Activated B cell treated with CpG ODN at 0.5 μM for 24 hours (primary cell): ENCODE results near the gene ZNF562. TPM values are rescaled to one million over a fixed set of nuclear protein-coding genes. Genes with fewer than 3 reads are reported as not detected.
A peak's percentile ranks its signal among the peaks of the same experiment; 100 is the strongest.

Source experiments
- ATAC-seq: fragments of 200-7000 bp; cut with Tn5 transposase; one replicate; pipeline ENCODE4 v1.10.0; 2021; ENCODE audit warnings: low read depth, mild to moderate bottlenecking, moderate library complexity
- CTCF ChIA-PET: fragments of 350-600 bp; sonication (Branson Sonifier 250); formaldehyde crosslinking; loops from one replicate; lab custom pipeline; 2021; ENCODE audit warnings: antibody characterized with exemption; lab: Charles Lee
- POLR2A ChIA-PET: fragments of 350-600 bp; sonication (Branson Sonifier 250); formaldehyde crosslinking; loops from one replicate; lab custom pipeline; 2021; ENCODE audit warnings: antibody characterized with exemption; lab: Charles Lee
- DNase-seq: peaks from one replicate; pipeline ENCODE4 v3.0.0; 2022
- H3K27ac Mint-ChIP-seq: one replicate; pipeline ENCODE4 v1.8.0; 2020; ENCODE audit warnings: mixed read lengths
- H3K27me3 Mint-ChIP-seq: one replicate; pipeline ENCODE4 v1.8.0; 2021; ENCODE audit warnings: mixed read lengths
- H3K36me3 Mint-ChIP-seq: one replicate; pipeline ENCODE4 v1.8.0; 2021; ENCODE audit warnings: low read depth, mixed read lengths
- H3K4me1 Mint-ChIP-seq: one replicate; pipeline ENCODE4 v1.8.0; 2021; ENCODE audit warnings: mixed read lengths
- H3K4me3 Mint-ChIP-seq: one replicate; pipeline ENCODE4 v1.8.0; 2020; ENCODE audit warnings: mild to moderate bottlenecking, mixed read lengths
- H3K9me3 Mint-ChIP-seq: one replicate; pipeline ENCODE4 v1.8.0; 2020; ENCODE audit warnings: mixed read lengths
- CTCF ChIP-seq: fragments of 200-600 bp; IDR thresholded peaks from one replicate; pipeline ENCODE4 v1.8.0; 2022; ENCODE audit warnings: antibody characterized with exemption, mild to moderate bottlenecking
- intact Hi-C: fragments of 100-400 bp; cut with micrococcal nuclease; formaldehyde crosslinking; loops from one replicate; pipeline ENCODE4 v1.15.1; 2024
- total RNA-seq: library from RNA; stranded (reverse); gene quantifications from 2 replicates; pipeline ENCODE4 v1.2.3, GENCODE V29; 2022

The ZNF562 gene
- total RNA-seq: 31.6 and 32.2 TPM in 2 replicates

- H3K4me3 Mint-ChIP-seq: peak within 1 kb of the TSS; percentile 99
- DNase-seq: peak; percentile 78
- H3K9me3 Mint-ChIP-seq: peaks cover 14% of the 10 kb centered on the region
- H3K27ac Mint-ChIP-seq: peak within 1 kb of the TSS; percentile 98
- TF ChIP-seq CTCF: no peak
- CTCF ChIA-PET: no interaction called here
- POLR2A ChIA-PET: interaction anchor here (0.6 to 2.0 kb wide), 4 partner anchors 26 to 152 kb away, joined by 3 to 12 read pairs (median 8); partner anchors contain the start of gene ZNF846
- intact Hi-C loops: loop anchor here (1.0 to 2.0 kb wide), 4 partner anchors 54 to 118 kb away; partner anchors contain the start of genes ZNF561 and ZNF846
- H3K4me1 Mint-ChIP-seq: peaks cover 29% of the 10 kb centered on the region
- peak; percentile 91 for ATAC-seq
- peaks cover 44% of the 10 kb centered on the region for H3K36me3 Mint-ChIP-seq
- H3K27me3 Mint-ChIP-seq: no peaks in the 10 kb centered on the region
Observed at GRCh38 chr19:9674663-9675357, at the start of gene ZNF562. TSS of gene ZNF562 (minus strand) at chr19:9675100. CDS start at chr19:9660744, 14,356 bp downstream.

GRCh38 chr19:9724157-9724556 lies 49.3 kb upstream of the ZNF562 start:
- H3K9me3 Mint-ChIP-seq: peaks cover 14% of the 10 kb centered on the region
- no peak for ATAC-seq
- no peak for DNase-seq
- H3K27ac Mint-ChIP-seq: no peak overlapping the region
- peaks cover 7% of the 10 kb centered on the region for H3K36me3 Mint-ChIP-seq
- intact Hi-C loops: no loop called here
- ChIA-PET POLR2A (no interaction called here), CTCF (no interaction called here)
- H3K4me3 Mint-ChIP-seq: no peak overlapping the region
- peaks cover 15% of the 10 kb centered on the region for H3K4me1 Mint-ChIP-seq
- H3K27me3 Mint-ChIP-seq: no peaks in the 10 kb centered on the region
- TF ChIP-seq CTCF: no peak

- ChIA-PET CTCF (no interaction called here), POLR2A (interaction anchor here (1.3 kb wide), 1 partner anchor 47 kb away, joined by 5 read pairs; the partner anchor contains the start of gene ZNF846)
- peak; percentile 21 for ATAC-seq
- peaks cover 7% of the 10 kb centered on the region for H3K36me3 Mint-ChIP-seq
- intact Hi-C loops: no loop called here
- no peak for TF ChIP-seq CTCF
- H3K4me1 Mint-ChIP-seq: peaks cover 15% of the 10 kb centered on the region
- H3K9me3 Mint-ChIP-seq: peaks cover 14% of the 10 kb centered on the region
- H3K4me3 Mint-ChIP-seq: peak overlapping the region; percentile 69
- DNase-seq: no peak
- no peaks in the 10 kb centered on the region for H3K27me3 Mint-ChIP-seq
- H3K27ac Mint-ChIP-seq: peak overlapping the region; percentile 79
Observed at GRCh38 chr19:9721861-9722260, 47.0 kb upstream of the ZNF562 start.

GRCh38 chr19:9720541-9720940 lies 45.6 kb upstream of the ZNF562 start:
- ChIA-PET CTCF (no interaction called here), POLR2A (no interaction called here)
- Mint-ChIP-seq H3K27me3 (no peaks in the 10 kb centered on the region), H3K36me3 (peaks cover 7% of the 10 kb centered on the region), H3K9me3 (peaks cover 14% of the 10 kb centered on the region), H3K4me3 (no peak overlapping the region), H3K27ac (no peak overlapping the region), H3K4me1 (peaks cover 15% of the 10 kb centered on the region)
- DNase-seq (no peak), ATAC-seq (no peak)
- TF ChIP-seq CTCF: no peak
- intact Hi-C loops: no loop called here

GRCh38 chr19:9711815-9712214 lies 36.9 kb upstream of the ZNF562 start:
- Mint-ChIP-seq H3K27me3 (peaks cover 8% of the 10 kb centered on the region), H3K9me3 (peaks cover 22% of the 10 kb centered on the region), H3K4me1 (peaks cover 15% of the 10 kb centered on the region), H3K36me3 (peaks cover 3% of the 10 kb centered on the region), H3K4me3 (no peak overlapping the region), H3K27ac (no peak overlapping the region)
- CTCF ChIA-PET: no interaction called here
- TF ChIP-seq CTCF: no peak
- DNase-seq (no peak), ATAC-seq (no peak)
- intact Hi-C loops: no loop called here
- POLR2A ChIA-PET: no interaction called here
